Calu3 (cell line): ENCODE measurements around the gene FBXL2. TPM values are rescaled to one million over a fixed set of nuclear protein-coding genes. Genes with fewer than 3 reads are reported as not detected.

Experiments used
- Bru-seq: library from RNA; stranded (reverse); fragments of 400-500 nt; gene quantifications from one replicate; lab custom pipeline; 2021; lab: Mats Ljungman, UMichigan
- BruChase-seq, 2 experiments: library from RNA; stranded (reverse); fragments of 400-500 nt; gene quantifications; one replicate each; lab custom pipeline; 2021; lab: Mats Ljungman, UMichigan
- BruUV-seq: library from RNA; stranded (reverse); fragments of 400-500 nt; replicated peaks from 2 replicates; lab custom pipeline; 2021; lab: Mats Ljungman, UMichigan
- CTCF ChIA-PET: fragments of 300-600 bp; sonication (Branson Sonifier 250); formaldehyde crosslinking; loops from one replicate; lab custom pipeline; 2022; ENCODE audit warnings: antibody characterized with exemption; lab: Charles Lee
- DNase-seq: peaks from one replicate; pipeline ENCODE4 v3.0.0; 2022
- H3K27ac Mint-ChIP-seq: one replicate; pipeline ENCODE4 v1.8.0; 2022; ENCODE audit warnings: mixed read lengths; ENCODE audit not compliant: unreplicated experiment
- H3K27me3 Mint-ChIP-seq: one replicate; pipeline ENCODE4 v1.8.0; 2022; ENCODE audit warnings: mixed read lengths; ENCODE audit not compliant: unreplicated experiment
- H3K36me3 Mint-ChIP-seq: one replicate; pipeline ENCODE4 v1.8.0; 2022; ENCODE audit warnings: mild to moderate bottlenecking, moderate library complexity, mixed read lengths; ENCODE audit not compliant: insufficient read depth, unreplicated experiment
- H3K4me1 Mint-ChIP-seq: one replicate; pipeline ENCODE4 v1.8.0; 2022; ENCODE audit warnings: mild to moderate bottlenecking, low read depth, mixed read lengths; ENCODE audit not compliant: unreplicated experiment
- H3K4me3 Mint-ChIP-seq: one replicate; pipeline ENCODE4 v1.8.0; 2022; ENCODE audit warnings: mild to moderate bottlenecking, low read depth, moderate library complexity, mixed read lengths; ENCODE audit not compliant: unreplicated experiment
- H3K9me3 Mint-ChIP-seq: one replicate; pipeline ENCODE4 v1.8.0; 2022; ENCODE audit warnings: low read depth, mixed read lengths; ENCODE audit not compliant: unreplicated experiment
- CTCF ChIP-seq: fragments of 200-600 bp; IDR thresholded peaks from one replicate; pipeline ENCODE4 v1.8.0; 2022; ENCODE audit warnings: antibody characterized with exemption; ENCODE audit not compliant: unreplicated experiment
- intact Hi-C: fragments of 100-400 bp; cut with micrococcal nuclease; formaldehyde crosslinking; loops from one replicate; pipeline ENCODE4 v1.10.0; 2022; ENCODE audit not compliant: unreplicated experiment
- long read RNA-seq: library from polyadenylated mRNA; stranded (forward); transcript quantifications from one replicate; pipeline ENCODE4 v2.0.0, GENCODE V29; 2022
- total RNA-seq: library from RNA; stranded (reverse); gene quantifications from 2 replicates; pipeline ENCODE4 v1.2.3, GENCODE V29; 2022

FBXL2 gene
- 11.5 and 12.6 TPM in 2 replicates for total RNA-seq
- percentile 72 among the genes with signal in this experiment for Bru-seq, nascent RNA
- BruChase-seq, experiment 1, labeled RNA remaining after a 6-hour chase, result percentile 56 among the genes with signal in this experiment
- percentile 57 among the genes with signal in this experiment for BruChase-seq, experiment 2, labeled RNA remaining after a 2-hour chase
- long read RNA-seq, partial matches to known transcripts, result 0 of 45 reads
- long read RNA-seq, other reads (novel, unspliced or antisense), result 40 of 45 reads

GRCh38 chr3:33277193-33277882, at the start of gene FBXL2:
FBXL2 (plus strand) TSS chr3:33277442; CDS start chr3:33277513, 71 bp downstream.
- Mint-ChIP-seq H3K4me3 (peak within 1 kb of the TSS; percentile 78), H3K9me3 (no peaks in the 10 kb centered on the region), H3K4me1 (no peaks in the 10 kb centered on the region), H3K27me3 (no peaks in the 10 kb centered on the region), H3K27ac (peak within 1 kb of the TSS; percentile 78), H3K36me3 (peaks cover 19% of the 10 kb centered on the region)
- CTCF ChIA-PET, result interaction anchor here (1.3 kb wide), 1 partner anchor 22 kb away, joined by 3 read pairs; no protein-coding TSS in a partner anchor
- DNase-seq, result peak; percentile 92
- intact Hi-C loops, result no loop called here
- no peak for TF ChIP-seq CTCF
- no TSS peak for BruUV-seq

GRCh38 chr3:33229066-33229465, 48.2 kb upstream of the FBXL2 start:
- H3K4me1 Mint-ChIP-seq, result no peaks in the 10 kb centered on the region
- H3K27me3 Mint-ChIP-seq, result peaks cover 12% of the 10 kb centered on the region
- DNase-seq, result no peak
- no TSS peak for BruUV-seq
- no peak overlapping the region for H3K27ac Mint-ChIP-seq
- no peak overlapping the region for H3K4me3 Mint-ChIP-seq
- no peaks in the 10 kb centered on the region for H3K9me3 Mint-ChIP-seq
- no peaks in the 10 kb centered on the region for H3K36me3 Mint-ChIP-seq
- no peak for TF ChIP-seq CTCF
- CTCF ChIA-PET, result interaction anchor here (0.7 kb wide), 1 partner anchor 678 kb away, joined by 3 read pairs; no protein-coding TSS in a partner anchor
- intact Hi-C loops, result no loop called here

GRCh38 chr3:33229947-33230346, 47.3 kb upstream of the FBXL2 start:
- peaks cover 12% of the 10 kb centered on the region for H3K27me3 Mint-ChIP-seq
- CTCF ChIA-PET, result no interaction called here
- H3K9me3 Mint-ChIP-seq, result no peaks in the 10 kb centered on the region
- no peak for DNase-seq
- H3K36me3 Mint-ChIP-seq, result no peaks in the 10 kb centered on the region
- H3K4me3 Mint-ChIP-seq, result no peak overlapping the region
- TF ChIP-seq CTCF, result no peak
- intact Hi-C loops, result no loop called here
- H3K4me1 Mint-ChIP-seq, result no peaks in the 10 kb centered on the region
- no TSS peak for BruUV-seq
- no peak overlapping the region for H3K27ac Mint-ChIP-seq

- Mint-ChIP-seq H3K4me3 (no peak overlapping the region), H3K4me1 (no peaks in the 10 kb centered on the region), H3K27me3 (peaks cover 12% of the 10 kb centered on the region), H3K27ac (no peak overlapping the region), H3K36me3 (no peaks in the 10 kb centered on the region), H3K9me3 (no peaks in the 10 kb centered on the region)
- CTCF ChIA-PET, result no interaction called here
- no peak for DNase-seq
- BruUV-seq, result no TSS peak
- intact Hi-C loops, result no loop called here
- TF ChIP-seq CTCF, result no peak
Observed at GRCh38 chr3:33231756-33232465, 45.3 kb upstream of the FBXL2 start.
